Measurements from ENCODE around the gene GPR31.

GRCh38 chr6:167130712-167131684 is 26.8 kb downstream of the GPR31 start:
- TF ChIP-seq ZNF274 (IDR thresholded peaks at IDR 0.05; ENCODE audit: low read depth, low read length) (no peak), YY1 (IDR thresholded peaks at IDR 0.05; ENCODE audit: insufficient read depth, insufficient read length) (no peak), SUZ12 (IDR thresholded peaks at IDR 0.05; ENCODE audit: extremely low read depth, insufficient read depth, insufficient read length) (no peak)
